Fibroblast of pulmonary artery (primary cell): ENCODE results near the gene CANX.
A peak's percentile ranks its signal among the peaks of the same experiment; 100 is the strongest.
"Not testable (repeated sequence)": the region's sequence is repeated elsewhere in the genome, so short reads cannot be mapped to it uniquely, and the experiment has no call there.

Source experiments
- DNase-seq: peaks from one replicate; pipeline ENCODE4 v3.0.0-alpha.2; 2010; ENCODE audit warnings: low read depth
- H3K4me3 ChIP-seq: replicated peaks from 2 replicates; pipeline ENCODE4 v1.5.1; 2011; ENCODE audit warnings: low read depth, mild to moderate bottlenecking, control low read depth, low read length, moderate library complexity
- TF ChIP-seq, protein P1 (sequence below): IDR thresholded peaks from 2 replicates; pipeline ENCODE4 v1.5.1; 2011; ENCODE audit warnings: mild to moderate bottlenecking, control low read depth, low read length, inconsistent platforms; ENCODE audit errors: missing control alignments

CANX gene

DNA sequence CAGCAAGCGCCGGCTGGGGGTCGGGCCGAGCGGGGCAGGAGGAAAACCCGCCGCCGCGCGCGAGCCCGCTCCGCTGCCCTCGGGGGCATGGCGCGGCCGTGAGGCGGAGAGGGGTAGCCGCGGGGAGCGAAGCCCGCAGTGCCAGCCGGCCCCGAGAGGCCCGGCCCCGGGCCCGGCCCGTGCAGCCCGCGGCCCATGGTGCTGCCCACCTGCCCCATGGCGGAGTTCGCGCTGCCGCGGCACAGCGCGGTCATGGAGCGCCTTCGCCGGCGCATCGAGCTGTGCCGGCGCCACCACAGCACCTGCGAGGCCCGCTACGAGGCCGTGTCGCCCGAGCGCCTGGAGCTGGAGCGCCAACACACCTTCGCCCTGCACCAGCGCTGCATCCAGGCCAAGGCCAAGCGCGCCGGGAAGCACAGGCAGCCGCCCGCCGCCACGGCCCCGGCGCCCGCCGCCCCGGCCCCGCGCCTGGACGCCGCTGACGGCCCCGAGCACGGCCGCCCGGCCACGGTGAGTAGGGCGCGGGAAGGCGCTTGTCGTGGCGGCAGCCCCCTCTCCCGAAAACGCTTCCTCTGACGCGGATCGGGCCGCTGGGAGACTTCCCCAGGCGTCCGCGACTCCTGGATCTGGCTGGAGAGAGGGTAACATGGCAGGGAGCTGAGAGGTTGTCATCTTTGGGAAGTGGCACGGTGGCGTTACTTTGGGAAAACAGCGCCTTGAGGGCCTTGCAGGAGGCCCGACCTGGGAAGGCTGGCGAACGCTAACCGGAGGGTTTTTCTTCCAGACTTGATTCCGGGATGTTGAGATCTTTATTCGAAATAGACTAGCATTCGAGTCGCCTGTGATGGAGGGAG lies 34.4 kb downstream of the CANX start:
- peak overlapping the region; percentile 63 for H3K4me3 ChIP-seq
- TF ChIP-seq, protein P1, sequence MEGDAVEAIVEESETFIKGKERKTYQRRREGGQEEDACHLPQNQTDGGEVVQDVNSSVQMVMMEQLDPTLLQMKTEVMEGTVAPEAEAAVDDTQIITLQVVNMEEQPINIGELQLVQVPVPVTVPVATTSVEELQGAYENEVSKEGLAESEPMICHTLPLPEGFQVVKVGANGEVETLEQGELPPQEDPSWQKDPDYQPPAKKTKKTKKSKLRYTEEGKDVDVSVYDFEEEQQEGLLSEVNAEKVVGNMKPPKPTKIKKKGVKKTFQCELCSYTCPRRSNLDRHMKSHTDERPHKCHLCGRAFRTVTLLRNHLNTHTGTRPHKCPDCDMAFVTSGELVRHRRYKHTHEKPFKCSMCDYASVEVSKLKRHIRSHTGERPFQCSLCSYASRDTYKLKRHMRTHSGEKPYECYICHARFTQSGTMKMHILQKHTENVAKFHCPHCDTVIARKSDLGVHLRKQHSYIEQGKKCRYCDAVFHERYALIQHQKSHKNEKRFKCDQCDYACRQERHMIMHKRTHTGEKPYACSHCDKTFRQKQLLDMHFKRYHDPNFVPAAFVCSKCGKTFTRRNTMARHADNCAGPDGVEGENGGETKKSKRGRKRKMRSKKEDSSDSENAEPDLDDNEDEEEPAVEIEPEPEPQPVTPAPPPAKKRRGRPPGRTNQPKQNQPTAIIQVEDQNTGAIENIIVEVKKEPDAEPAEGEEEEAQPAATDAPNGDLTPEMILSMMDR = no peak
- peak; percentile 30 for DNase-seq

DNA sequence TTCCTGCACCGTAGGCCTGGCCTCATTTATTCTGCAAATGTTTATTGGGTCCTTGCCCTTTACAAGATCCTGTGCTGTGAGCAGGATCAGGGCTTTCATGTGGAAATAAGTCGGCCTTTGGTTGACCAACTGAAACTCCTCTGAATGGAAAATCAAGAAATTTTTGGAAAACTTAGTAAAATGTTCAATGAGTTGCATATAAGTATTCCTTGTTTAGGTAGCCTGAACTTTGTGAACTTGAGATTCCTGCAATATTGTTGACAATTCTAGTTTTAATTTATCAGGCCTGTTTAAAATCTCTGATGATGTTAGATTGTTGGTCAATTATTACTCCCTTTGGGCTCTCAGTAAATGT lies 35.0 kb downstream of the CANX start:
- peak overlapping the region; percentile 63 for H3K4me3 ChIP-seq
- TF ChIP-seq, protein P1 = no peak
- DNase-seq = no peak

DNA sequence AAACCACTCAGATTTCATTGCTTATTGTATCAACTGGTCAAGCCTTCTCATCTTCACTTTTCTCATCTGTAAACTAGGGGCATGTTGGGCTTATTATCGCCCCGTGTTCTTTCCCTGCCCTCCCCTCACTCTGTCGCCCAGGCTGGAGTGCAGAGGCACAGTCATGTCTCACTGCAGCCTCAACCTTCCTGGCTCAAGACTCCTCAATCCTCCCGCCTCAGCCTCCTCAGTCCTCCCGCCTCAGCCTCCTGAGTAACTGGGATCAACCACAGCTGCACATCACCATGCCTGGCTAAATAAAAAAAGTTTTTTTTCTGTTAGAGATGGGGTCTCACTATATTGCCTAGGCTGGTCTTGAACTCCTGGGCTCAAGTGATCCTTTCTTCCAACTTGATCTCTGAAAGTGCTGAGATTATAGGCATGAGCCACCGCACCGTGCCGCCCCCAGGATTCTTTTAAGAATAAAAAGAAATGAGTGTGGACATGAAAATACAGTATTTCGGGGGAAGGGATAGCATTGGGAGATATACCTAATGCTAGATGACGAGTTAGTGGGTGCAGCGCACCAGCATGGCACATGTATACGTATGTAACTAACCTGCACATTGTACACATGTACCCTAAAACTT lies 35.9 kb downstream of the CANX start:
- TF ChIP-seq, protein P1 = no peak
- DNase-seq = no peak
- H3K4me3 ChIP-seq = peak overlapping the region; percentile 63

DNA sequence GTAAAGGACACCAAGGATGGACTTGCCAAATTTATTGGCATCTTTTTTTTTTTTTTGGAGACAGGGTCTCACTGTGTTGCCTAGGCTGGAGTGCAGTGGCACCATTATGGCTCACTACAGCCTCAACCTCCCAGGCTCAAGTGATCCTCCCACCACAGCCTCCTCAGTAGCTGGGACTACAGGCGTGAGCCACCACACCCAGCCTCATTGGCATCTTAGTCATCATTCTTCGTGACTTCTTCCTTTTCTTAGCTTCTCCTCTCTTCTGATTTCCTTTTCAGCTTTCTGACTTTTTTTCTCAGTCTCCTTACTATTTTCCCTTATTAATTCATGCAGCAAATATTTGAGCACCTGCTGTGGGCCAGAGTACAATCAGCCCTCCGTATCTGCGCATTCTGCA lies 40.0 kb downstream of the CANX start:
- TF ChIP-seq, protein P1 = no peak

DNA sequence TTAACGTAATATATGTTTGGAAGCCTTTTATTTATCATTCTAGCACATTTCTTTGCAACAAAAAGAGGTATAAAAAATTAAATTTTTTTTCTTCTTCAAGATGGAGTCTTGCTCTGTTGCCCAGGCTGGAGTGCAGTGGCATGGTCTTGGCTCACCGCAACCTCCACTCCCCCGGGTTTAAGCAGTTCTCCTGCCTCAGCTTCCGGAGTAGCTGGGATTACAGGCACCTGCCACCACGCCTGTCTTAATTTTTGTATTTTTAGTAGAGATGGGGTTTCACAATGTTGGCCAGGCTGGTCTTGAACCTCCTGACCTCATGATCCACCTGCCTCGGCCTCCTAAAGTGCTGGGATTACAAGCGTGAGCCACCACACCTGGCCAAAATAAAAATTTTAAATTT lies 45.3 kb downstream of the CANX start:
- DNase-seq, H3K4me3 ChIP-seq: not testable (repeated sequence)

More for the DNA sequence above, 40.0 kb downstream of the CANX start:
- H3K4me3 ChIP-seq = no peak overlapping the region
- no peak for DNase-seq

DNA sequence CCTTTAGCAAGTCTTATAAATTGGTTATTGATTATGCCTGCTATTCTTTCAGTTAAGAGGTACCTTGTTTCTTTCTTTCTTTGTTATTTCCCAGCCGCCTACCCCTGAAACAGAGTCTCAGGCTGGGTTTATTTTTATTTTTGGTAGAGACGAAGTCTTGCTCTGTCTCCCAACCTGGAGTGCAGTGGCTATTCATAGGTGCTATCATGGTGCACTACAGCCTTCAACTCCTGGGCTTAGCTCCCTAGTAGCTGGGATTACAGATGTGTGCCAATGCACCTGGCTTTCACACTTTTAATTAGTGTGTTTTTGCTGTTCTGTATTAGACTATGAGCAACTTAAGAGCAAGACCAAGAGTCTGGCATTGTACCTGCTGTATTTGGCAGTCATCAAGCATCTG lies 48.1 kb downstream of the CANX start:
- TF ChIP-seq, protein P1 = no peak
- H3K4me3 ChIP-seq = no peak overlapping the region
- DNase-seq = no peak

DNA sequence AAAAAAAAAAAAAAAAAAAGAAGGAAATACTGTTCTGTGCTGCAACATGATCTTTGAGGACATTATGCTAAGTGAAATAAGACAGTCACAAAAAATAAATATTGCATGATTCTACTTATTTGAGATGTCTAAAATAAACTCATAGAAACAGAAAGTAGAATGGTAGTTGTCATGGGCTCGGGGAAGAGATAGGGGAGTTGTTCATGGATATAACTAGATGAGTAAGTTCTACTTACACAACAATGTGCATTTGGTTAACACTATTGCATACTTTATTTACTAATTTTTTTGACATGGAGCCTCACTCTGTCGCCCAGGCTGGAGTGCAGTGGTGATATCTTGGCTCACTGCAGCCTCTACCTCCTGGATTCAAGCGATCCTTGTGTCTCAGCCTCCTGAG lies 49.0 kb downstream of the CANX start:
- DNase-seq = no peak
- no peak overlapping the region for H3K4me3 ChIP-seq
- TF ChIP-seq, protein P1 = no peak
